GM21723 (cell line): Measurements from ENCODE around the gene ZMYND19.
"Not testable (repeated sequence)": the region's sequence is repeated elsewhere in the genome, so short reads cannot be mapped to it uniquely, and the experiment has no call there.

Source experiments
- ATAC-seq: cut with Tn5 transposase; IDR thresholded peaks from one replicate; pipeline ENCODE4 v1.9.1; 2021; ENCODE audit warnings: mild to moderate bottlenecking, moderate library complexity; ENCODE audit not compliant: unreplicated experiment

ZMYND19 gene

DNA sequence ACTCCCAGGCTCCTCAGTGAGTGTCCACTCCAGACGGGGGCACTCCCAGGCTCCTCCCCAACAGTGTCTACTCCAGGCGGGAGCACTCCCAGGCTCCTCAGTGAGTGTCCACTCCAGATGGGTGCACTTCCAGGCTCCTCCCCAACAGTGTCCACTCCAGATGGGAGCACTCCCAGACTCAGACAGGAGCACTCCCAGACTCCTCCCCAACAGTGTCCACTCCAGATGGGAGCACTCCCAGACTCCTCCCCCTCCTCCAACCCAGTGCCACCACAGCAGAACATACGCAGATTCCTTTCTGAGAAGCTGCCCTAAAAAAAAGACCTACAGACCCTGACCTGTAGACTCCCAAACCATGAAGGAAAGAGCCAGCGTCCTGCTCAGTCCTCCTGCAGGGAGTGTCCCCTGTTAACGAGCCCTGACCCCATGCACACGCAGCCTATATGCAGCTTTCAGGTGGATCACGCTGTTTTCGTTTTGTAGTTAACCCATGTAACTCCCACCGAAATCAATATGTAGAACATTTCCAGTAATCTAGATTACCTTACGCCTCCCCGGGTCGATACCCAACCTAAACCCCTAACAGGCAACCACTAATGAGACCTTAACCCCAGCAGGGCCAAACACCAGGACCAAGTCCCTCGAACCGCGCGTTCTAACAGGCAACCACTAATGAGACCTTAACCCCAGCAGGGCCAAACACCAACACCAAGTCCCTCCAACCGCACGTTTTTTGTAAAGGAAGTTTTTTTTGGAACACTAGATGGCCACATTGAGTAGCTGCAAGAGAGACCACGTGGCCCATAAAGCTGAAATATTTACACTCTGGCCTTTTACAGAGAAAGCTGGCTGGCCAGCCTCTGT is 55.8 kb downstream of the ZMYND19 start:
- ATAC-seq: no peak

DNA sequence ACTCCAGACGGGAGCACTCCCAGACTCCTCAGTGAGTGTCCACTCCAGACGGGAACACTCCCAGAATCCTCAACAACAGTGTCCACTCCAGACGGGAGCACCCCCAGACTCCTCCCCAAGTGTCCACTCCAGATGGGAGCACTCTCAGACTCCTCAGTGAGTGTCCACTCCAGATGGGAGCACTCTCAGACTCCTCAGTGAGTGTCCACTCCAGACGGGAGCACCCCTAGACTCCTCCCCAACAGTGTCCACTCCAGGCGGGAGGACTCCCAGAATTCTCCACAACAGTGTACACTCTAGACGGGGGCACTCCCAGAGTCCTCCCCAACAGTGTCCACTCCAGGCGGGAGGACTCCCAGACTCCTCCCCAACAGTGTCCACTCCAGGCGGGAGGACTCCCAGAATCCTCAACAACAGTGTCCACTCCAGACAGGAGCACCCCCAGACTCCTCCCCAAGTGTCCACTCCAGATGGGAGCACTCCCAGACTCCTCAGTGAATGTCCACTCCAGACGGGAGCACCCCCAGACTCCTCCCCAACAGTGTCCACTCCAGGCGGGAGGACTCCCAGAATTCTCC is 57.3 kb downstream of the ZMYND19 start:
- ATAC-seq: not testable (repeated sequence)
